HG03159 (cell line): Measurements from ENCODE around the gene AOC2.
"Not testable (repeated sequence)": the region's sequence is repeated elsewhere in the genome, so short reads cannot be mapped to it uniquely, and the experiment has no call there.

ENCODE experiments used
- ATAC-seq: cut with Tn5 transposase; IDR thresholded peaks from one replicate; pipeline ENCODE4 v1.9.1; 2021; ENCODE audit warnings: mild to moderate bottlenecking, moderate library complexity; ENCODE audit not compliant: unreplicated experiment

AOC2 gene

DNA sequence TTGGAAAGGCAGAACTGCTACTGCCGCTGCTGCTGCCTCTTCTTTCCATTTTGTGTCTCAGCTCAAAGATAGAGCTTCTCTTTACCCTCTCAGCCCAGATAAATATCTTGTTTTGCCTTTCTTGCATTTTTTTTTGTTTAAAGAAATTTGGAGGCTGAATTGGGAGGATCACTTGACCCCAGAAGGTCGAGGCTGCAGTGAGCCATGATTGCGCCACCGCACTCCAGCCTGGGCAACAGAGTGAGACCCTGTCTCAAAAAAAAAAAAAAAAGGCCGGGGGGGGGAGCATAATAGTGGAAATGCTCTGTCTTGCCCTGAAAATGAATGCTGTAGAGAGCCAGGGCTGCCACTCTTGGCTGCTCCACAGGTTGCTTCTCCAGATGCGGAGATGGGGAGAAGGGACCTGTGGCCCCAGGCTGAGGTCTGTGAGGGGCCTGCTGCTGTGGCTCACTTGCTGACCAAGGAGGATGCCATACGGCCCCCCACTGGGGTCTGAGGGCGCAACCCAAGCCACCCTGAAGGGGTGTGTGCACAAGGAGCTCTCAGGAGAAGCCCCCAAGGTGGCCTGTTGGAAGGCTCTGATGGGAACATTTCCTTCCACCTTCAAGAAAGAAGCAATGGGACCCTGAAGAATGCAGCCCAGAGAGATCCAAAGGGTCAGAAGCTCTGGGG is 34.7 kb downstream of the AOC2 start:
- no peak for ATAC-seq

DNA sequence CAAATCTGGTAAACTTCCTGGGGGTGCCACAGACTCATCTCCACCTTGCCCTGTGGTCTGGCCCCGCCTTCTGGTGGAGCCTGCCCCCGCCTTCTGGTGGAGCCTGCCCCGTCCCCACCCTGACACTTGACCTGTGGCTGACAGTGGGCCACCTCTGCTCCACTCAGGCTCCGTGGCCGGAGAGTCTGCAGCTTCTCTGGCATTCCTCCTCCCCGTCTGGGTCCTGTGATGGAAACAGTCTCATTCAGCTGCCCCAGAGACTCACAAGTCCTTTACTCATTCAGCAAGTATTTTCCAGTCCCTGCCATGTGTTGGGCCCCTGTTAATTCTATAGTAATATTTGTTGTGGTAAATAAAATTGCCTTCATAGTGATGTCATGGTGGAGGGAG is 35.2 kb downstream of the AOC2 start:
- no peak for ATAC-seq

DNA sequence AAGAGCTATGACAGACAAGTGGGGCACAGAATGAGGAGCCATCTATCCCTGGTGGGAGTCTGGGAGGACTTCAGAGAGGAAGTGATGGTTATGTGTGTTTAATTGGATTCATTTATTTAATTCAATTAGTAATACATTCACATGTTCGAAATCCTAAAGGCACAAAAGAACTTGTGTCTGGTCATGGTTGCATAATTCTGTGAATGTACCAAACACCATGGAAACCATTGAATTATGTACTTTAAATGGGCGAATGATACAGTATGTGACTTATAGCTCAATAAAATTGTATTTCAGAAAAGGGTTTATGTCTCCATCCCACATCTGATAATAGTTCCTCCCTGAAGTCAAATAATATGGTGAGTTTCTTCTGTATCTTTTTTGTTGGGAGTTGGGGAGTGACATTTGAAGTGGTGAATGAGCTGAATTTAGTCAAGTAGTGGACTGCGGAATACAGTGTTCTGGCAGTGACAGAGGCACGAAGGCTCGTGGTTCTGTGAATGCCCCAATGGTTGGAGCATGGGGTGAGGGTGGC is 36.5 kb downstream of the AOC2 start:
- ATAC-seq: no peak

DNA sequence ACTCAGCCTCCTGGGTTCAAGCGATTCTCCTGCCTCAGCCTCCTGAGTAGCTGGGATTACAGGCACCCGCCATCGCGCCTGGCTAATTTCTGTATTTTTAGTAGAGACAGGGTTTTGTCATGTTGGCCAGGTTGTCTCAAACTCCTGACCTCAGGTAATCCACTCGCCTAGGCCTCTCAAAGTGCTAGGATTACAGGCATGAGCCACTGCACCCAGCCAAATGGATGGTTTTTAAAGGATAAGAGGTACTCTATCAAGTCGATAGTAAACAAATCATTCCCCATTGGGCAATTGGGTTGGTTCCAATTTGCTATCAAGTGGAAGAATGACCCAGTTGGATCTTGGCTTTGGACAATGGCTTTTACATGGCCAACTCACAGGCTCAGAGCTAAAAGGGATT is 37.3 kb downstream of the AOC2 start:
- not testable (repeated sequence) for ATAC-seq

DNA sequence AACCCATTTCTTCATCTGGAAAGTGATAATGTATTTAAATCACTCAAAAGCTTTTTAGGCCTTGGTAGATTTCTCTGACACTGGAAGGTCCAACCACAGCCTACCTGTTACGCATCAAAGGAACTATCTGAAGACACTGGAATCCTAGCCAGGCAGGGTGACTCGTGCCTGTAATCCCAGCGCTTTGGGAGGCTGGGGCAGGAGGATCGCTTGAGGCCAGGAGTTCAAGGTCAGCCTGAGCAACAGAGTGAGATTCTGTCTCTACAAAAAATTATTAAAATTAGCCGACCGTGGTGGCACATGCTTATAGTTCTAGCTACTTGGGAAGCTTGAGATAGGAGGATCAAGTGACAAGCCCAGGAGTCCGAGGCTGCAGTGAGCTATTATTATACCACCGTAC is 37.8 kb downstream of the AOC2 start:
- no peak for ATAC-seq

DNA sequence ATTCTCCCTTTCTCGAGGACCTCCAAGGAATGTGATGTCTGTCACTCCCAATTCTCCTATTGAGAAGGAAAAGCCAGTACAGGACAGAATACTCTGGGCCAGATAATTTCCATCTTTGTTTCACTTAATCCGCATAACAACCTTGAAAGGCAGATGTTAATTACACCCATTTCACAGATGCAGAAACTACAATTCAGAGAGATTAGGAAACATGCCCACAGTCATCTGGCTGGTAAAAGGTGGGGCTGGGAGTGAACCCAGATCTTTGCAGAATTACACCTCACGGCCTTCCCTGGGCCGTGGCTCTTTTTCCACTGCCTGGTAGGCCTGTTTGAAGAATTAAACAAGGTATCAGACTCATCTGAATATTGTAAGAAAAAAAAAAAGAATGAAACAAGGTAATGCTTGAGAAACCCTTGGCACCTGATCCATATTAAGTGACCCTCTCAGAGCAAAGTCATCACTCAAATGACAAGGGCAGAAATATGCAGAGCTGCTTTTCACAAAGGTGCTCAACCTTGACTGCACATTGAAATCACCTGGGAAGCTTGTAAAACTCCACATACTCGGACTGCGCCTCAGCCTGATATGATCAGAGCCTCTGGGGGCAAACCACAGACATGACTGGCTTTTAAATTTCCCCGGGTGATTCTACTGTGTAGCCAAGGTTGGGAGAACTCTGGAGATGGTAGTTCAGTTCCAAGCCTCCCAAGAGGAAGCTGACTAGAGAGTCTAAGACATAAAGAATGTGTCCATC is 39.6 kb downstream of the AOC2 start:
- no peak for ATAC-seq

DNA sequence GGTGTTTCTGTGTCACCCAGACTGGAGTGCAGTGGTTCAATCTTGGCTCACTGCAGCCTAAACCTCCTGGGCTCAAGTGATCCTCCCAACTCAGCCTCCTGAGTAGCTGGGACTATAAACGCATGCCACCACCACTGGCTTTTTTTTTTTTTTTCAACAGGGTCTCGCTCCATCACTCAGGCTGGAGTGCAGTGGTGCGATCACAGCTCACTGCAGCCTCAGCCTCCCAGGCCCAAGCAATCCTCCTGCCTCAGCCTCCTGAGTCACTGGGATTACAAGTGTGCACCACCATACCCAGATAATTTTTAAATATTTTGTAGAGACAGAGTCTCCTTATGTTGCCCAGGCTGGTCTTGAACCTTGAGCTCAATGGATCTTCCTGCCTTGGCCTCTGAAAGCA is 41.4 kb downstream of the AOC2 start:
- not testable (repeated sequence) for ATAC-seq

DNA sequence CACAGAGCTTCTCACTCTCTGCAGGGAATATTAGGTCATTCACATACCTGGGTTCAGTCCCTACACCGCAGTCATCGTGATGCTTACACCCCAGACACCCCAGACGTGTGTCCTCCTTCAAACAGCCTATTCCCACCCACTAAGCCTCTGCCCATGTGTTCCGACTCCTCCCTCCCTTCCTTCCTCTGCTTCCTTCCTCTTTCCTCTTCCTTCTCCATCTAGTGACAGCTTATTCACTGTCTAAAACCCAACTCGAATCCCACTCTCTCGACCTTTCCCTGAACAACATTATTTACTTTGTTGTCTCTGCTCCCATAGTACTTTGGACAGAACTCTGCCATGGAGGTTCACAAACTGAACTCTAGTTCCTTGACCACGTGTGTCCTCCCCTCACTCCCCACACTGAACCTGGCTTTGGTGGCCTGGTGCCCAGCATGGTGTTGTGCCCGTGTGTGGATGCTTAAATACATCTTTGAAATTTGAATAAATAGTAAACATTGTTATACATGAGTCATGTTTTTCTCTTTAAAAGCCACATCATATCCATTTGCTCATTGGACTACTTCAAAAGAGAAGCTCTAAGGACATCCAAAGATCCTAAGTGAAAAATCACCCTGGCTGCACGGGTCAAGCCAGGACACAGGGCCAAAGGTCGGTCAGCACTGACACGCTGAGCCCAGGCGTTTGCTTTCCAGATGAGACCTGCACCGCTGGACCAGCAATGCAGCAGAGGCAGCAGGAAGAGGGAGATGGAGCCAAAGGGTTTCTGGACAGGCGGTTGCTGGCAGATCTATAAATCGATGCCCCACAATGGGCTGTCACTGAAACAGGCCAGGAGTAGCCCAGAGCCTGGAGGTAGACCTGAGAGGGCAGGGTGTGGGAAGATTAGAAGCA is 42.1 kb downstream of the AOC2 start:
- ATAC-seq: no peak

DNA sequence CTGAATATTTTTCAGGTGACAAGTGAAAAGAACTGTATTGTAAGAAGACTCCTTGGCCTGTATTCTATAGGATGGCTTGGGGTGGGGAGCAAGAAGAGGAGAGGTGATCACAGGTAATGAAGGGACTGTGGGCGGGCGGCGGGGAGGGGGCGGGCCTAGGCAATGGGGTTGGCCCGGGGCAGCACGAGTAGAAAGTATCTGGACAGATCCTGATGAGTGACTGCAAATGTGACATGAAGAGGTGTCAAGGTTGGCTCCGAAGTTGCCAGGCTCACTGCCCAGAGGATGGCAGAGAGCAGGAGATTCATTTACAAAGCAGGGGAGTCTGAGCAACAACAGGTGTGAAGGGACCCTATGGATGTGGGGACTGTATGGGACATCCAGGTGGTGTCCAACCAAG is 45.4 kb downstream of the AOC2 start:
- no peak for ATAC-seq

DNA sequence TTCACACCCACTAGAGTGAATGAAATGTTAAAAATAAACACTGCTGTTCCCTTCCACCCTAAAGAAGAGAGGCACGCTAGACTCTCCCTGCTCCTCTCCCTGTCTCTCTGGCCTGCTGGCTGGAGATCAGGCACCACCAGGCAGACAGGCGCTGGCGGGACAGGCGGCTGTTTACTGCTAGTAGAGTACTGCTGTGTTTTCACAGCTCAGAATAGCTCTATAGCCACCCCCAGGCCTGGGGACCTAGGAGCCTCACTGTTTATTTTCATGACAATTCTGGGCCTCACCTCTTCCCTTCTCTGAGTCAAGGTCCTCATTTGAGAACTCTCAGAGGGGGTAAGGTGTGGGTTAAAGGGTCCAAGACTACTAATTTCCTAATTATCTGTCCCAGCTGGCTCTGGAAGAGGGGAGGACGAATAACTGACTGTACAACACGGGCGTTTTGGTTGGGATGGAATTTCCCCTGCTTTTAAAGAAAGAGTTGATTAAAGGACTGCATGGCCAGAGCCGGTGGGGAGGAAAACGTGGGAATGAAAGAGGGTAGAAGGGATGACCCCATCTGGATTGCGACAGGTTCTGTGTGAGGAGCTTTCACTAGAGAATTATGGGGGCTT is 47.3 kb downstream of the AOC2 start:
- no peak for ATAC-seq

DNA sequence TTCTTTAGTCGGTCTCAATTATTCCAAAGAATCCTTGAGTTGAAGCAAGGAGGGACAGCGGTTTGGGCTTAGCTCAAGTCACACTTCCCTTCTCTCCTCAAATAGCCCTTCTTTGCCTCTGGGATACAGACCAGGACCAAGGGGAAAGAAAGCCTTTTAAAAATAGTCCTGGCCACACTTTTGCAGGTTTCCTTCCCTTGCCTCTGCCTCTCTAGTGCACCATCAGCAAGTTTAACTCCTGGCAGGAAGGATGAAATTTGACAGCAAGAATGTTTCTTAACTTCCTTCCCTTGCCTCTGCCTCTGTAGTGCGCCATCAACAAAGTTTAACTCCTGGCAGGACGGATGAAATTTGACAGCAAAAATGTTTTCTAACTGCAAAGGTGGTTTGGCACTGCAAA is 49.0 kb downstream of the AOC2 start:
- ATAC-seq: no peak

DNA sequence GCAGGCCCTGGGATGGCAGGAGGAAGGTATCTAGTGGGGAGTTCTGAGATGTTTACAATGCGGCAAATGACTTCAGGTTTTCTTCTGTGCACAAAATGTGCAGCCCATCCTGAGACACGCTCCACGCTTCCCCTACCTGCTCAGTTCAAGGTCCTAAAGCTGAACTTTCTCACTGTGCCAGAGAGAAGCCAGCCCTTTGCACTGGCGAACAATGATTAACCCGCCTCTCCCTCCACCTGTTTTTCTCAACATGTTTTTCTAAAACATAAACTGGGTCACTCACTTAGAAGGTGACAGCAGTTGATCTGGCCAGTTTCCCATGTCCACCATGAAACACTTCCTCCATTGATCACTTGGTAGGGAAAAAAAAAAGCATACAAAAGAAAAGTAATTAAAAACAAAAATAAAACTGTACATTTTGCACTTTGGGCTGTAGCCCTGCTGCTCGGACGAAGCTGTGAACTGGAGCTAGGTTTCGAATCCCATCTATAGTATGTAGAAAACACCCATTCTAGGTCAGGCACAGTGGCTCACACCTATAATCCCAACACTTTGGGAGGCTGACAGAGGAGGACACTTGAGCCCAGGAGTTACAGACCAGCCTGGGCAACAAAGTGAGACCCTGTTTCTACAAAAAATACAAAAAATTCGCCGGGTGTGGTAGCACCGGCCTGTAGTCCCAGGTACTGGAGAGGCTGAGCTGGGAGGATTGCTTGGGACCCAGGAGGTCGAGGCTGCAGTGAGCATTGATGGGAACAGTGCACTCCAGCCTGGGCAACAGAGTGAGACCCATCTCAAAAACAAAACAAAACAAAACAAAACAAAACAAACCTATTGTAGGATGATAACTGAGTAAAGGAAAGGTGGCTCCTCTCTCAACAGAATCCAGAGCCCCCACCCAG is 50.2 kb downstream of the AOC2 start:
- ATAC-seq: no peak

DNA sequence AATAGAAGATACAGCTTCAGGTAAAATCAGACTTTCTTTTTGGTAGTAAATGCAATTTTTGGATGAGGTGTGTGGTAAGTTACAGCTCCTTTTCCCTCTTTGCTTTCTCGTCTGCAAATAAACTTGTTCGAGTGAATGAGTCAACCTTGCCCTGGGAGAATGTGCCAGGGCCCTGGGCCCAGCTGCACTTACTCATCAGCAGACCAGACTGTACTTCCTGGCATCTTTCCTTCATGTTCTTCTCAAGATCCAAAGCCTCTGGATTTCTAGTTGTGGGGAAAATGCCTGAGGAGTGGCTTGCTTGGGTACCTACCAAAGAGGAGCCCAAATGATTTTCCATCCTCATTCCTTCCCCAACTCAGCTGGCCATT is 50.8 kb downstream of the AOC2 start:
- ATAC-seq: no peak

DNA sequence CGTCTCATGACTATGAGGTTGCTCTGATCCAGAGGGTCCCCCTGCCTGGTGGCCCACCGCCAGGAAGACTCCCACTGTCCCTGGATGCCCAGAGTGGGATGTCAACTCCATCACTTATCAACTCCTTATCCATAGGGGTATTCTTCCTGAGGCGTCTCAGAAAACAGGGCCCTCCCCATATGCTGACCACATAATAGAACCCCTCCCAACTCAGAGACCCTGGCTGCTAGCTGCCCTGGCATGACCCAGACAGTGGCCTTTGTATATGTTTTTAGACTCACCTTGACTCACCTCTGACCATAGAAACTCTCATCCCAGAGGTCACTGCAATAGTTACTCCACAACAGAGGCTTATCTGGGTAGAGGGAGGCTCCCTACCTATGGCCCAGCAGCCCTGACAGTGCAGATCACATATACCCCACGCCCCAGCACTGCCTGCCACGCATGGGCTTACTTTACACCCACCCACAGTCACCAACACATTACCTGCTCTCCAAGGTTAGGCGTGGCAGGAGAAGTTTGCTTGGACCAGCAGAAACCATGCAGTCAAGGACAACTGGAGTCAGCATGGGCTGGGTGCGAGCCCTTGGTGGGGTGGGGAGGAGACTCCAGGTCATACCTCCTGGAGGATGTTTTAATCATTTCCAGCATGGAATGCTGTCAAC is 53.9 kb downstream of the AOC2 start:
- ATAC-seq: no peak

DNA sequence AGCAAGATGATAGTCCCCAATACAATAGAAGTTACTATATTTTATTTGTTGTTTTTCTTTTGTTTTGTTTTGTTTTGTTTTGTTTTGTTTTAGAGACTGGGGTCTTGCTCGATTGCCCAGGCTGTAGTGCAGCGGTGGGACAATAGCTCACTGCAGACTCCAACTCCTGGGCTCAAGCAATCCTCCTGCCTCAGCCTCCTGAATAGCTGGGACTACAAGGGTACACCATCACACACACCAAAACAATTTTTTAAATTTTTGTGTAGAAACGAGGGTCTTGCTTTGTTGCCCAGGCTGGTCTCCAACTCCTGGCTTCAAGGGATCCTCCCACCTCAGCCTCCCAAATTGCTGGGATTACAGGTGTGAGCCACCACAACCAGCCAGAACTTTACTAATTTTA is 55.6 kb downstream of the AOC2 start:
- not testable (repeated sequence) for ATAC-seq
